H9 (cell line): Measurements from ENCODE around the gene CST3. TPM values are rescaled to one million over a fixed set of nuclear protein-coding genes. Genes with fewer than 3 reads are reported as not detected.

Experiments
- DNase-seq: peaks from one replicate; pipeline ENCODE4 v3.0.0-alpha.2; 2017
- H2AFZ ChIP-seq: one replicate; pipeline ENCODE4 v1.6.1; 2013; ENCODE audit warnings: mild to moderate bottlenecking, low read length, control low read depth, moderate library complexity
- H2AK5ac ChIP-seq: 2 replicates; pipeline ENCODE4 v1.6.1; 2013; ENCODE audit warnings: low read length, control low read depth, mixed read lengths; ENCODE audit not compliant: insufficient read length
- H2BK120ac ChIP-seq: one replicate; pipeline ENCODE4 v1.6.1; 2013; ENCODE audit warnings: low read depth, mild to moderate bottlenecking, low read length, control low read depth, inconsistent platforms; ENCODE audit not compliant: poor library complexity, severe bottlenecking
- H2BK12ac ChIP-seq: 2 replicates; pipeline ENCODE4 v1.6.1; 2013; ENCODE audit warnings: low read length, control low read depth, mixed read lengths, low read depth; ENCODE audit not compliant: insufficient read length
- H2BK15ac ChIP-seq: 2 replicates; pipeline ENCODE4 v1.6.1; 2013; ENCODE audit warnings: low read depth, low read length, control low read depth
- H2BK20ac ChIP-seq: one replicate; pipeline ENCODE4 v1.6.1; 2013; ENCODE audit warnings: low read depth, mild to moderate bottlenecking, low read length, control low read depth, inconsistent platforms; ENCODE audit not compliant: poor library complexity, severe bottlenecking
- H2BK5ac ChIP-seq: 2 replicates; pipeline ENCODE4 v1.6.1; 2013; ENCODE audit warnings: low read length, control low read depth, mixed read lengths; ENCODE audit not compliant: insufficient read length
- H3K14ac ChIP-seq: 2 replicates; pipeline ENCODE4 v1.6.1; 2013; ENCODE audit warnings: low read length, control low read depth; ENCODE audit not compliant: insufficient read depth
- H3K18ac ChIP-seq: 2 replicates; pipeline ENCODE4 v1.6.1; 2013; ENCODE audit warnings: low read depth, mild to moderate bottlenecking, mixed read lengths, low read length, control low read depth; ENCODE audit not compliant: insufficient read length
- H3K23ac ChIP-seq: 2 replicates; pipeline ENCODE4 v1.6.1; 2013; ENCODE audit warnings: low read length, control low read depth, mixed read lengths, low read depth; ENCODE audit not compliant: insufficient read length
- H3K23me2 ChIP-seq: 2 replicates; pipeline ENCODE4 v1.6.1; 2013; ENCODE audit warnings: low read depth, mild to moderate bottlenecking, mixed read lengths, low read length, control low read depth; ENCODE audit not compliant: insufficient read length, poor library complexity, severe bottlenecking
- H3K27ac ChIP-seq: 2 replicates; pipeline ENCODE4 v1.5.1; 2013; ENCODE audit warnings: low read length, control low read depth, mixed read lengths, low read depth; ENCODE audit not compliant: insufficient read length
- H3K27me3 ChIP-seq: 2 replicates; pipeline ENCODE4 v1.6.1; 2013; ENCODE audit warnings: low read length, control low read depth, inconsistent platforms; ENCODE audit not compliant: insufficient read depth
- H3K4ac ChIP-seq: 2 replicates; pipeline ENCODE4 v1.6.1; 2013; ENCODE audit warnings: low read depth, mild to moderate bottlenecking, control low read depth, inconsistent platforms, low read length, moderate library complexity
- H3K4me1 ChIP-seq: 2 replicates; pipeline ENCODE4 v1.6.1; 2013; ENCODE audit warnings: low read length, control low read depth, inconsistent platforms; ENCODE audit not compliant: insufficient read depth
- H3K4me2 ChIP-seq: 2 replicates; pipeline ENCODE4 v1.6.1; 2013; ENCODE audit warnings: low read length, control low read depth, mixed read lengths; ENCODE audit not compliant: insufficient read length, insufficient read depth
- H3K56ac ChIP-seq: 2 replicates; pipeline ENCODE4 v1.6.1; 2013; ENCODE audit warnings: low read depth, mild to moderate bottlenecking, mixed read lengths, low read length, control low read depth; ENCODE audit not compliant: insufficient read length
- H3K79me1 ChIP-seq: 2 replicates; pipeline ENCODE4 v1.6.1; 2013; ENCODE audit warnings: low read depth, mild to moderate bottlenecking, moderate library complexity, low read length, control low read depth, inconsistent platforms; ENCODE audit not compliant: insufficient read depth, poor library complexity, severe bottlenecking
- H3K79me2 ChIP-seq: 2 replicates; pipeline ENCODE4 v1.6.1; 2013; ENCODE audit warnings: low read length, control low read depth, inconsistent platforms; ENCODE audit not compliant: insufficient read depth
- H3K9ac ChIP-seq: 2 replicates; pipeline ENCODE4 v1.6.1; 2013; ENCODE audit warnings: low read length, control low read depth, mixed read lengths; ENCODE audit not compliant: insufficient read length; ENCODE audit errors: extremely low read depth
- H3K9me3 ChIP-seq: one replicate; pipeline ENCODE4 v1.6.1; 2013; ENCODE audit warnings: low read depth, low read length, inconsistent platforms; ENCODE audit not compliant: control insufficient read depth
- H3T11ph ChIP-seq: one replicate; pipeline ENCODE4 v1.6.1; 2013; ENCODE audit warnings: mild to moderate bottlenecking, low read length, control low read depth, inconsistent platforms
- H4K20me1 ChIP-seq: one replicate; pipeline ENCODE4 v1.6.1; 2013; ENCODE audit not compliant: control insufficient read depth, insufficient read length, insufficient read depth
- H4K5ac ChIP-seq: 2 replicates; pipeline ENCODE4 v1.6.1; 2013; ENCODE audit warnings: low read depth, mild to moderate bottlenecking, mixed read lengths, low read length, control low read depth; ENCODE audit not compliant: insufficient read length
- H4K8ac ChIP-seq: replicated peaks from 2 replicates; pipeline ENCODE4 v1.6.1; 2013; ENCODE audit warnings: low read length, control low read depth, mixed read lengths, low read depth; ENCODE audit not compliant: insufficient read length
- H4K91ac ChIP-seq: 2 replicates; pipeline ENCODE4 v1.6.1; 2013; ENCODE audit warnings: low read depth, mild to moderate bottlenecking, moderate library complexity, mixed read lengths, low read length, control low read depth; ENCODE audit not compliant: insufficient read length
- H3K27ac Mint-ChIP-seq, 3 experiments: 2 replicates in 2 of 3; 3 replicates in 1 of 3; pipeline ENCODE4 v1.8.0; 2020 to 2021; ENCODE audit warnings: mixed read lengths in 3 of 3, mild to moderate bottlenecking in 1 of 3, moderate library complexity in 1 of 3
- H3K27me3 Mint-ChIP-seq: 2 replicates; pipeline ENCODE4 v1.8.0; 2021; ENCODE audit warnings: low read depth, mild to moderate bottlenecking, moderate library complexity, mixed read lengths
- H3K36me3 Mint-ChIP-seq, 3 experiments: 2 replicates in 2 of 3; 3 replicates in 1 of 3; pipeline ENCODE4 v1.8.0; 2020 to 2021; ENCODE audit warnings: low read depth in 3 of 3, mixed read lengths in 3 of 3; ENCODE audit not compliant: insufficient read depth in 1 of 3
- H3K4me1 Mint-ChIP-seq, 2 experiments: 2 replicates each; pipeline ENCODE4 v1.8.0; 2020; ENCODE audit warnings: mixed read lengths in 2 of 2
- H3K4me3 Mint-ChIP-seq, 2 experiments: 2 replicates in 1 of 2; 3 replicates in 1 of 2; pipeline ENCODE4 v1.8.0; 2020 to 2021; ENCODE audit warnings: mild to moderate bottlenecking in 2 of 2, mixed read lengths in 2 of 2, moderate library complexity in 1 of 2
- H3K9me3 Mint-ChIP-seq, 2 experiments: 2 replicates in 1 of 2; 3 replicates in 1 of 2; pipeline ENCODE4 v1.8.0; 2020; ENCODE audit warnings: mild to moderate bottlenecking in 2 of 2, mixed read lengths in 2 of 2, moderate library complexity in 1 of 2
- CTCF ChIP-seq: fragments of 200-600 bp; sonication (generic); conservative IDR thresholded peaks from 3 replicates; pipeline ENCODE4 v1.8.0; 2021; ENCODE audit warnings: antibody characterized with exemption, mild to moderate bottlenecking
- WGBS: extraction: QIAGEN DNeasy Blood & Tissue Kit; methylation state at CpG from one replicate; pipeline ENCODE4 v1.1.7; 2013; ENCODE audit warnings: missing lambda C conversion rate, low lambda C conversion rate, mixed read lengths; ENCODE audit not compliant: insufficient read length; ENCODE audit errors: extremely low coverage; 5-methylcytosine and 5-hydroxymethylcytosine counted together
- total RNA-seq: library from RNA; stranded (reverse); gene quantifications from 2 replicates; pipeline ENCODE4 v1.2.1, GENCODE V29; 2021

Gene CST3
- total RNA-seq, 1 experiment from 2014 or later = 77.2 TPM

DNA sequence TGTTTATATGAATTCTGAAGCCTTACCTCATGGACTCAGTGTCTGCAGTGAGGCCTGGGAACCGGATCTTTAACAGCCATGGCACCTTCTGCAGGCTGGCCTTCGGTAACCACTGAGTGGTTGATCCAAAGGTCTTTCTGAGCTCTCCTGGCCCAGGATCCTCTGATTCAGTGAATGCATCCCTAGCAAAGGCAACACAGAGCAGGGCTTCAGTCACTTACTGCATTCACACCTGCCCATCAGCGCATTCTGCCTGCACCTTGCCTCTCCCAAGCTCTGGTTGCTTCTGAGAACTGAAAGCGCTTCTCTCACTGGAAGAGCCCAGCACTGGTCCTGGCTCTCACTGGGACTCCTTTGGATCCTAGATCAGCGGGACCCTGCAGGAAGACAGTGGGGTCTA, 23.6 kb downstream of the CST3 start:
- H3K4me1 ChIP-seq = peaks cover 4% of the 10 kb centered on the region
- no peak overlapping the region for H4K91ac ChIP-seq
- no peak overlapping the region for H3K27ac ChIP-seq
- no peak for DNase-seq
- no peaks in the 10 kb centered on the region for H3K9me3 Mint-ChIP-seq
- no peak overlapping the region for H2AFZ ChIP-seq
- no peak for TF ChIP-seq CTCF
- no peak overlapping the region for H3K4me2 ChIP-seq
- no peaks in the 10 kb centered on the region for H3K79me1 ChIP-seq
- no peak overlapping the region for H3T11ph ChIP-seq
- H3K9ac ChIP-seq = no peak overlapping the region
- no peak overlapping the region for H3K4me3 Mint-ChIP-seq
- H3K56ac ChIP-seq = no peak overlapping the region
- no peaks in the 10 kb centered on the region for H3K23me2 ChIP-seq
- H3K27me3 ChIP-seq = no peaks in the 10 kb centered on the region
- H3K14ac ChIP-seq = no peak overlapping the region
- H3K23ac ChIP-seq = no peak overlapping the region
- no peak overlapping the region for H3K4ac ChIP-seq
- no peak overlapping the region for H2BK15ac ChIP-seq
- H2BK5ac ChIP-seq = no peak overlapping the region
- H3K79me2 ChIP-seq = no peaks in the 10 kb centered on the region
- WGBS = no CpG with 5 or more reads among the region's 5 CpGs
- peaks cover 18% of the 10 kb centered on the region for H3K27me3 Mint-ChIP-seq
- H2BK12ac ChIP-seq = no peak overlapping the region
- no peaks in the 10 kb centered on the region for H3K9me3 ChIP-seq
- H3K36me3 Mint-ChIP-seq = no peaks in the 10 kb centered on the region; a peak in 3 of 7 replicates
- H4K20me1 ChIP-seq = no peaks in the 10 kb centered on the region
- H2BK120ac ChIP-seq = no peak overlapping the region
- H3K4me1 Mint-ChIP-seq = peaks cover 12 to 14% of the 10 kb centered on the region in 2 experiments
- H3K18ac ChIP-seq = no peak overlapping the region
- H2BK20ac ChIP-seq = no peak overlapping the region
- H4K8ac ChIP-seq = no peak overlapping the region
- no peak overlapping the region for H4K5ac ChIP-seq
- H3K27ac Mint-ChIP-seq = no peak overlapping the region
- no peak overlapping the region for H2AK5ac ChIP-seq
